GM19452 (cell line): Measurements from ENCODE around the gene DNAH8.
"Not testable (repeated sequence)": the region's sequence is repeated elsewhere in the genome, so short reads cannot be mapped to it uniquely, and the experiment has no call there.

Source experiments
- ATAC-seq: cut with Tn5 transposase; IDR thresholded peaks from one replicate; pipeline ENCODE4 v1.9.1; 2021; ENCODE audit not compliant: unreplicated experiment

The DNAH8 gene

DNA sequence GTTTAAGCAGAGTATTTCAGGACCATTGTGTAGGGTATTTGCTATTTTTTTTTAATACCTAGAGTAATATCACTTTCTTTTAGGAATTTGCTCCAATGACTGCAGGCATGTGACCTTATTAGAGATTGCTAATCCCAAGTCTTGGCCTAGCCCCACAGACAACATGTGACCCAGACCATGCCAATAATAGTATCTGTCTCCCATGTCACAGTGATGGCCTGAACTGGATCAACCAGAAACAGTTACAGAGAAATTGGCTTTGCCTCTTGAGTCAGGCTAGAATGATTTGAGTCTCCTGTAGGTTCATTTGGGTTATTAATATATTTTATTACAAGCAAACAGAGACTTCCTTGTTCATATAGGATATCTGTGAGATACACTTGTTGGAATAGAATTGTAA is 116.8 kb downstream of the DNAH8 start:
- ATAC-seq: no peak

DNA sequence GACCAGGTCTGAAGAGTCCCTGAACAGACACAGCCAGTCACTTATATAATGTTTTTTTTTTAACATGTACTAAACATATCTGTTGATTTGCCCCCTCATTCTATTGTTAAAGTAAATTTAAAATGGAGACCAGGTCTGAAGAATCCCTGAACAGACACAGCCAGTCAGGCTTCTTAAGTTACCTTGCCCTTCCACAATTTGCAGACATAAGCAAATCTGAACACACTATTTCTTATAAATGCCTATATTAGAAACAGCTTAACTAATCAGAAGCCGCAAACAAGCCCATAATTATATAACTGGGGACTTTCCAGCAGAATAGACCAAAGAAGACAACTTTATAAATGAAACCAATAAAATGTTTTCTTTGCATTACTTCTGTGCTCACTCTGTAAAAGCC is 118.2 kb downstream of the DNAH8 start:
- no peak for ATAC-seq

DNA sequence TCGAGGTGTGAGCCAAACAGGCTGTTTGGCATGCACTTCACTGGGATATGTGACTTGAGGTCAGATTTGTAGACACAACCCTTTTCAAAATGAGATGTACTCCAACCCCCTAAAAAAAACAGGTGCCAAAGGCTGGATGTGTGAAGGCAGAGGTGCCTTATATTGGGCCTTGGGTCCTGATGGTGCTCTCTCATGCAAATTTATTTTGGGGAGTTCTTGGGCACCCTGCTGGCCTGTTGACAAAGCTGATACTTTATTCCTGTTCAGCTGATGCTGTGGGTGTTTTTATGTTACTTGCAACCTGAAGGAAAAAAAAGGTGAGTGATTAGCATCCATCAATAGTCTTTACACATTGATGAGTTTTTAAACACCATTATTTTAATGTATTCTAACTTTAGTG is 121.5 kb downstream of the DNAH8 start:
- no peak for ATAC-seq

DNA sequence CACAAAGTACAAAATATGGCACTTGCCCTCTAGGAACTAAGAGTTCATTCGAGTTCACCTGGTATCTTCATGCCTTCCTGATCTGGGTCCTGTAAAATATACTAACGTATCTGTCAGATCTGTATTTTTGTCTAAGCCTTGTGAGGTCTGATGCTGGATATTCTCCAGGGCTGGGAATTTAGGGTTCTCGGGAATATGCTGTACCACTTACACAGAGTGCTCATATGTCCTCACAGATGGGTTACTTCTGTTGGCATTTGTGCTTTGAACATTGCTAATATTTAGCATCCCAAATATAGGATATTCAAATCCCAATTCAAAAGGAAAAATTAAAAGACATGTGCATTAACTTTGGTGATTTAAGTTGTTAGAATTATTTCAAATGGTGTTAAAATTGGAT is 122.0 kb downstream of the DNAH8 start:
- ATAC-seq: no peak

DNA sequence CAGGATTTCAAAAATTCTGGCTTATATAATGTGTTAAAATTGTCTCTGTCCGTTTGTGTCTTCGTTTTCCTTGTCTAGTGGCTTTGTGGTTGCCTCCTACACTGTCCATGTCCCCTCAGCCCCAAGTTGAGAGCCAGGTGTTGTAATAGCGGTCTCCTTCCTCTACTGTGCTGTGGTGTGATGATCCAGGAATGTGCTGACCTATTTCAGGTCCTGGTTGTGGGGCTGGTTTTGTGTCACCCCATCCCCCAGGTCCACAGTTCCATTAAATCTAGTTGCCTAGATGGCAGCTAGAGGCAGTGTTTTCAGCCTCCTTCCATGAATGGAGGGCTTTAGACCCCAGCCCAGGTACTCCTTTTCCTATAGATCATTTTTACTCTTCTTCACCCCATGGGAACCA is 128.7 kb downstream of the DNAH8 start:
- no peak for ATAC-seq

DNA sequence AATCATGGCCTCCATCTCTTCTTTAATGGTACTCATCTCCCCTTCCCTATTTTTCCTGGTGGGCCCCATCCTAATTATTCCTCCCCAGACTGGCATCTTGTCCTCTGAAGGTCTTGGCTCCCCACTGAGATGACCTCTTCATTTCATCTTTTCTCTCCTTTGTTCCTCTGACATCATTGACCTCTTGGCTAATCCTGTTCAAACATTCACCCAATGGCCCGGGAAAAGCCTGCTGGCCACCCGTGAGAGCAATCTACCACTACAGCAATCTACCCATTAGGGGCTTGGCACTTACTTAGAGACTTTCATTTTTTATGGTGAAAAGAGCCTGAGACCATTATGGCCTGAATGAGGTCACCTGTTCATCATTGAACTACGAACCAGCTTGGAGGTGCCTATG is 130.8 kb downstream of the DNAH8 start:
- no peak for ATAC-seq

DNA sequence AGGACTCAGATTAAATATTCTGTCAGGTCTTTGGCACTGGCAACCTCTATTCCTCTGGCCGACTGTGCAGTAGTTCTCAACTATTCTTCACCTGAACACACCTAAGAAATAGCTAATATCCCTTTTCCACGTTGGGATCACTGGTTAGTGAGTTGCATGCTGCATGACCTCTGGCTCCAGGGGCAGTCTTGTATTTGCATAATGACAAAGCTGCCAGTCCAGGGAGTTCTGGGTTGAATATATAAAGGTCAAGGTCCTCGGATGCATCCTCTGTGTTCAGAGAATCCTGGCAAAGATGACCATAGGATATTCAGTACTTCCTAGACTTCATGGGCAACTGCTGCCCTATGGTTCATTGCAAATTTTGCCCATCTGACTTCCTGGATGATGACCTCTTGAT is 131.2 kb downstream of the DNAH8 start:
- no peak for ATAC-seq

DNA sequence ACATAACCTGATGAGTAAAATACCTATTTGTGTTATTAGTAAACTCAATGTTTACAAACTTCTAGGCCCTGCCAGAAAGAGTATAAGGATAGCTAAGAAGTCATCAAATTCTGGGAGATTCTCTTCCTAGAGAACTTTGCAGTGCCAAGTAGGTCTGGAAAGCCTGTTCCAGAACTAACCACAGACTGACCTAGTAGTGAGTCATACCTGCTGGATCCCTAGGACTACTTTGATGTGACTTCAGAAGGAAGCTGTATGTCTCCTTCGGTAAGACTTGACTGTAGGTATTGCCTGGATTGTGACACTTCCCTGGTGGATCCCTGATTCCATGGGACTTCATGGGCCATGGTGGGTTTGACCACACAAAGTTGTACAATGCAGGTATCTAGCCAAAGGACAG is 131.7 kb downstream of the DNAH8 start:
- no peak for ATAC-seq

DNA sequence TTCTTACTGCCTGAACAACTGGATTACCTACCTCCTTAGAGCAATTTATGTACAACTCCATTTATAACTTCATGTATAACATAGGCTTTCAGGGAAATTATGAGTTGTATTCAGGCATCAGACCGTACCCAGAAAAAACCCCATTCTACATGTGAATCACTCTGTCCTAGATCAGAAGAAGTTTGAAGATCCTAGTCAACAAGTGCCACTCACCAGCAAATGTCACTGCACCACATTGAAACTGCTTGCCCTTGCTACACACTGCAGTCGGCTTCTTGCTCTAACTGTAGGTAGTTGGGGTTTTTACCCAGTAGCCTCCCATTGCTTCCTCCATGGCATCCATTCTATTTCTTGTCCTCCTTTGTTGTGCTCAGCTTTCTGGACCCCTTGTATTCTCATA is 132.4 kb downstream of the DNAH8 start:
- no peak for ATAC-seq

DNA sequence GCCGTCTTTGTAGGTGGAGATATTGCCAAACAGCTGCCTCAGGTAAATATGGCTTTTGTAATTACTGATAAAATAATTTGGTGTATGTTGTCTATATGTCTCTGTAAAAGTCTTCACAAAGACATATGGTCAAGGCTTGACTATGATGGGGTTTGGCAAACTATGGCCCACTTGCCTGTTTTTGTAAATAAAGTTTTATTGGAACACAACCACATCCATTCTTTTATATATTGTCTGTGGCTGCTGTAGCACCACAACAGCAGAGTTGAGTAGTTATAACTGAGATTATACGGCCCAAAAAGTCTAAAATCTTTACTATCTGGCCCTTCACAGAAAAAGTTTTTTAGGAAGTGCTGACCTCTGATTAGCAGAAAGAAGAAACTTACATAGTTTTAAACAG is 133.6 kb downstream of the DNAH8 start:
- ATAC-seq: no peak

DNA sequence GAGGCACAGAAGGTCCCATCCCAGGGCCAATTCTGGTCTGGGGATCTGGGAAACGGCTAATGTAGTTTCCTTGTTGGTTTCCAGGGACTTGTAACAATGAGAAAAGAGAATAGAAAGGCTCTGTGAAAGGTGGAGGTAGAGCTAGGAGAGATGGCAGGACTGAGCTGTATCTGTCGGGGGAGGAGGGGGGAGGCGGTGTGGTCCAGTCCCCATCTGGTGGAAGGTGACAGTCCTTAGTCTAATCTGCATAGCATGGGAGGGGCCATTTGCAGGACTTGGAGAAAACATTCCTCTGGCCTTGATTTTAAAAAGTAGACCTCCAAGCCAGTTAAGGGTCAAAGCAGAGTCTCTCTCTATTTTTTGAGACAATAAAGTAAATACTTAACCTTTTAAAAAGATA is 137.1 kb downstream of the DNAH8 start:
- no peak for ATAC-seq

DNA sequence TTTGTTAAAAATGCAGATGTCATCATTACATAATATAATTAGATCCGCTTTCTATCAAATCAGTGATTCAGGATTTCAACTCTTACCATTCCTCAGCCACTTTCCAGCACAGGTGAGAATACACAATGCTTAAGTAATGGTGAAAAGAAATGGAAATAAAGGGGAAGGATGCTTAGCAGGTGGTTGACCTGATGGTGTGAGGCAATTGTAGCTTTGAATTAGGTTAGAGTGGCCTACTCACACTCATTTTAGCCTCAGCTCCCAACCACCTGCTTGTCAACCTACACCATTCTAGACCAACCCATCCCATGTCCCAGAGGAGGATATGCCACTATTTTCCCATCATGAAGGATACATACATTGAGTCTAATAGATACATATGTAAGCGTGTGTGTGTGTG is 138.1 kb downstream of the DNAH8 start:
- ATAC-seq: no peak

DNA sequence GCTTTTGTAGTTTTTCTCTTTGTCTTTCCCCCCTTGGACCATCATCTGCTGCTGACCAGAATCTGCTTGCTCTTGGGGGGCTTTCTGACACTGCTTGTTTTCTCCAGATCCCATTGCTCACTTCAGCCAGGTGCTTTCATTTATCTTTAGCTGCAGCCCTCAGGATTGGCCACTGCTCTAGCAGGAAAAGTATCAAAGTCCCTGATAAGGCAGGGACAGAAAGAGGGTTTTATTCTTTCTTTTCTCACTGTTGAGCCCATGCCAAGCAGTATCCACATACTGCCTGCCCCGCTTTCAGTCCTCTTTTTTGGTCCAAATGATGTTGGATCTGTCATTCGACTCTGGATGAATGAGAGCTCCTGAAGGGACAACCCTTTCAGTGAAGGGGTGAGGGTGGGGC is 141.4 kb downstream of the DNAH8 start:
- ATAC-seq: no peak

DNA sequence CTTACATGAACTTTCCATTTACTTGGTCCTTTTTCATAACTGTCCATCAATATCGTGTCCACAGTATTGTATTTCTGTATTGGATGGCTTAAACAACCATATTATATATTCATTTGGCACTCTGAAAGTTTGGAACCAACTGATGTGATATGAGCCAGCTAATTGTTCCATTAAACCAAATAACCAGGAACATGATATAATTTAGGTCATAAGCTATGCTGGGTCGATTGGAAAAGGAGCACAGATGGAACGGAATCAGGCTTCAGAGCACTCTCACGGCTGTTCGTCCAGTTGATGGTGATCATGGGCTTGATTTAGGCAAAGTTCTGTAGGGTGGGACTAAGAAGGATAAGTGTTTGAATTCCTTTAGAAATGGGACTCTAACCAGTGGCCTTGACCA is 142.7 kb downstream of the DNAH8 start:
- no peak for ATAC-seq

DNA sequence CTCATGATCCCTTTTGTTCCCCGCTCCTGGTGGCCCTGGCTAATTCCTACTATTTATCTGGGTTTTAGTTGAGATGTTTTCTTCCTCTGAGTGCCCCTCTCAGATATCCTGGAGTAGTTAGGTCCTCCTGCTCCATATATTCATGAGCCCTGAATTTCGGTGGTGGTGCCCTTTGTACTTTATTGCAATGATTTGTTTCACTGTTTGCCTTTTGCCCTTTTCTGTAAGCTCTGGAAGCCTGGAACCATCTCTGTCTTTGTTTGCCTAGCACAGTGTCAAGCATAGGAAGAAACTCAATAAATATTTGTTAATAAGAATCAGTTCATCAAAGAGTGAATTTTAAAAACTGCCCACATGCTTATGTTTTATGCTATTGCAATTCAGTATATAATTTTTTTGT is 144.9 kb downstream of the DNAH8 start:
- no peak for ATAC-seq

DNA sequence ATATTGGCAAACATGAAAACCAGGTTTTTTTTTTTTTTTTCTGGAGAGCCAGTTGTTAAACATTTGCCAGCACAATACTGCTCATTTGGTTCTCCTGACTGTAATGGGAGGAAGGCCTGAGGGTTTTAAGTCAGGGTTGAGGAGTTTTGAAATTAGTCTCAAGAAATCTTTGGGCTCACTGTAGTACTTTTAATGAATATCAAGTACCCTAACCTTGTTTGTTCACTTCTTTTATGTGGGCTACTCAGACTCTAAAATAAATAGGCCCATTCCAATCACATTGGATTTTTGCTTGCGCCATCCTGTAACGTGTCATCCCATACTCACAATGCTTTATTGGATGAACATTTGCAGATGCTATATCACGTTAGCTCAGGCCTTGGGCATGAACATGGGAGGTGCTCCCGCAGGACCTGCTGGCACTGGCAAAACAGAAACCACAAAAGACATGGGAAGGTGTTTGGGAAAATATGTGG is 146.9 kb downstream of the DNAH8 start:
- no peak for ATAC-seq

DNA sequence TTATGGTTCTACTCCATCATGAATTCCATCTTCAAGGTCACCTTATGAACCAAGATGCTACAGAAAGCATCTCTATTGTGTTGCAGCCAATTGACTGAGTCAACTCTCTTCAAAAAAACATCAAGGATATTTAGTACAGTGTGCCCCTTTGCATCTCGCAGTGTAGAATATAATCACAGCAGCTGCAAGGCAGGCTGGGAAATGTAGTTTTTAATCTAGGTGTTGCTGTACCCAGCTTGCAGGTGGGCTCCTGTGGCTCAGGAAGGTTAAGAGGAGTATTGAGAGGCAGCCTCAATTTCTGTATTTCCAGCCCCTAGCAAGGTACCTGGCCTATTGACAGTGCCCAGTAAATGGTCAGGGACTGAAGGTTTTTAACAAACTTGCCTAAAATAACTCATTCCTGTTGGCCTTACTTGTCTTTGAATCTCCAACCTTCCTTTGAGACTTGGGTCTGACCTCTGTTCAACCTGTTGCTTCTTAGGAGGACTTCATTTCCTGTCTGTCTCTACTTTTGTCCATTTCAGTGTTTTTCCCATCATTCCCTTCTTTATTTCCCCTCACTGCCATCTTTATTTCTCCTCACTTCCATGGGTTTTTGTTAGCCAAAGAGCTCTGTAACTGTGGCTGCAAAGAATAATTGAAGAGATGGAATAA is 150.5 kb downstream of the DNAH8 start:
- no peak for ATAC-seq

DNA sequence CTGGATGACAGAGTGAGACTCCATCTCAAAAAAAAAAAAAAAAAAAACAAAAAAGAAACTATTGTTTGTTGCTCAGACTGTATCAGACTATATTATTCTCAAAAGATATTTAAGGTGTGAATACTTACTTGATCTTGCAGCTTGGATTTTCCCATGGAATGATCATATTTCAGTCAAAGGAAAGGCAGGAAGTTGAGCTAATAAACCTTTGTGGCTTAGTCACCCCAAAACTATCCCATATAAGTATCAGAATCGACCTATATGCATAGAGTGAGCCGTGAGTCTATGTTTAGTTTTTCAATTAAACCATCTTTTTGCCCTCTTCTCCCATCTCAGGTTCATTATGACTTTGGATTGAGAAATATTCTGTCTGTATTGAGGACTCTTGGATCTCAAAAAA is 152.6 kb downstream of the DNAH8 start:
- ATAC-seq: no peak

DNA sequence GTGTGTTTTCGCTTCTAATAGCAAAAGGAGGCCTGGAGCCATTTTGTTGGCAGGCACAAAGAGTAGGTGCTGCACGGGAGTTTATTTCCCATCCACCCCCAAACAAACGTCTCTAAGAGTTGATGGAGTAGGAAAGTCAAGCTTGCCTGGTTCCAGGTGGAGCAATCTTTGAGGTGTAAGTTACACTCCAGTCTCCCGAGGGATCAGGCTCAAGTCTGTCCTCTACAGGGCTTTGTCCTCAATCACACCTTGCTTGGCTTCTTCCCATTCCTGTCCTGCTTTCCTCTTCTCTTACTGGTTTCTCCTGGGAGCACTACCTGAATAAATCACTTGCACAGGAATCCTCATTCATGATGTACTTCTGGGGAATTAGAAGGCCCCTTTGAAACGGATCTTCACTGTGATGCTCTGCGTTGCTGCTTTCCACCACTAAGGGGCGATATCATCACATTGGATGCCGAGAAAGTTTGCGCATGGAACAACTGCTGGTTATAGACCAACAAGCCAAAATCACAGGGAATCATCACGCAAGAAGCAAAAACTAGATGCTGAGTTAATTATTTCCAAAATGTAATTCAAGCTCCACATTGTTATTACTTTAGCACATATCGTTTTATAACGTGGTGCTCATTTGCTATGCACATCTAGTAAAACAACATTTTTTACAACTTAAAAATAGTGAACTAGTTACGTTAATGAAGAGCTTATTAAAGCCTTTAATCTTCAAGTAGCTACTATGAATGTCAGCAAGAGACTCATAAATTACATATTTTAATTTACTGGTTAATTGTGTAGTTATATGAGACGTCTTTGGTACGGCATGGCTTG is 156.8 kb downstream of the DNAH8 start:
- no peak for ATAC-seq

DNA sequence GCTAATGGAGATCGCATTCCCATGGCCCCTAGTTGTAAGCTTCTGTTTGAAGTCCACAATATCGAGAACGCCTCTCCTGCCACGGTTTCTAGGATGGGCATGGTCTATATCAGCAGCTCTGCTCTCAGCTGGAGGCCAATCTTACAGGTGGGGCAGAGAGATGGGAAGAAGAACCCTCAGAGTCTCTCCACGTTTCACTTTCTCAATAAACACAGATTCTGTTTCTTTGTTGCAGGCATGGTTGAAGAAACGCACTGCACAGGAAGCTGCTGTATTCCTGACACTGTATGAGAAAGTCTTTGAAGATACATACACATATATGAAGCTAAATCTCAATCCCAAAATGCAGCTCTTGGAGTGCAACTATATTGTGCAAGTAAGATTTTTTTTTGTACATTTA is 157.9 kb downstream of the DNAH8 start:
- ATAC-seq: no peak

DNA sequence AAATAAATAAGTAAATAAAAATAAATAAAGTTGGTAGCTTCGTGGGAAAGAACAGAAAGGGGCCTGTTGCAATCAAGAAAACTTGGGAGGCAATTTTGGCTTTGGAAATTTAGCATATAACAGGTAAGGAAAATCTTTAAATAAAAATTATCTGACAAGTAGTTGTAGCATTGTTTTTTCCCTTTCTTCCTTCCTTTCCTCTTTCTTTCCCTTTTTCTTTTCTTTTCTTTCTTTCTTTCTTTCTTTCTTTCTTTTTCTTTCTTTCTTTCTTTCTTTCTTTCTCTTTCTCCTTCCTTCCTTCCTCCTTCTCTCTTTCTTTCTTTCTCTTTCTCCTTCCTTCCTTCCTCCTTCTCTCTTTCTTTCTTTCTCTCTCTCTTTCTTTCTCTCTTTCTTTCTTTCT is 158.7 kb downstream of the DNAH8 start:
- ATAC-seq: not testable (repeated sequence)

DNA sequence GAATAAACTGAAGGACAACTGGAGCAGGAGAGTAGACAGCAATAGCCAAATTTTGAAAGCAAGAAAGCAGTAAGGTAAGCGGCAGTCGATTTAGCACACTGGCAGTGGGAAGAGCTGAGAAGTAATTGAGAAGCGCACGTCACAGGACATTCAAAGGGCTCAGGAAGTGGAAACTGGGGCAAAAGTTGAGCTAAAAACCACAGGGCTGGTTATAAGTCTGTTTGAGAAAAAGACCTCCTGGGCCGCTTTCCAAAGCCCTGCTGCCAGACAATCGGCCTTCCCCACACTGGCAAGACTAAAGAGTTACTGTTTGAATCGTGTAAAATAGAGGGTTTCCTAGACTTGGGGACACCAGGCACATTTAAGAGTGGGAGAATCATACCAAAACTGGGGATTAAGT is 161.4 kb downstream of the DNAH8 start:
- no peak for ATAC-seq

DNA sequence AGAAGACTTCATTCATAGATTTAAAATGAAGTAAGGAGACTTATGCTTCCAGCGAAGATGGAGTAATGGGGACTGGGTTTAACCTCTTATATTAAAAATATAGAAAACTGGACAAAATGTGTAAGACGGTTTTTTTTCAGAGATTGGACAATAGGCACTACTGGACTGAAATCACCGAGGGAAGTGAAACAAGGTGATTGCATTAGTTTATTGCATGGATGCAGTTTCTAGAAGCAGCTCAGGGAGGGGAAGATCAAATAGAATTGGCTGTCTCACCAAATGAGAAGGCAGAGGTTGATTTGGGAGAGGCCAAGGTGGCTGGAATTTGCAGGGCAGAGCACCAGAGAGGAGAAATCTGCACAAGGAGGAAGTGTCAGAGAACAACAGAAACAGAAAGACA is 162.6 kb downstream of the DNAH8 start:
- ATAC-seq: no peak
